ENCODE results near the gene CRADD.
"Not testable (repeated sequence)": the region's sequence is repeated elsewhere in the genome, so short reads cannot be mapped to it uniquely, and the experiment has no call there.

CRADD gene

GRCh38 chr12:93737457-93738198 is 60.5 kb downstream of the CRADD start:
- DNase-seq (ENCODE audit: low spot score): no peak

GRCh38 chr12:93738199-93739058 is 61.3 kb downstream of the CRADD start:
- no peak for DNase-seq (ENCODE audit: low spot score)

GRCh38 chr12:93740751-93741150 is 63.6 kb downstream of the CRADD start:
- DNase-seq (ENCODE audit: low spot score): no peak

GRCh38 chr12:93741659-93742109 is 64.5 kb downstream of the CRADD start:
- DNase-seq (ENCODE audit: low spot score): no peak

GRCh38 chr12:93742110-93742934 is 65.1 kb downstream of the CRADD start:
- no peak for DNase-seq (ENCODE audit: low spot score)

GRCh38 chr12:93743229-93743998 is 66.2 kb downstream of the CRADD start:
- no peak for DNase-seq (ENCODE audit: low spot score)

- no peak for DNase-seq (ENCODE audit: low spot score)
These were observed 67.0 kb downstream of the CRADD start for GRCh38 chr12:93743999-93744689.

GRCh38 chr12:93745286-93745685 is 68.1 kb downstream of the CRADD start:
- DNase-seq (ENCODE audit: low spot score): no peak

- DNase-seq (ENCODE audit: low spot score): no peak
These were observed 69.5 kb downstream of the CRADD start for GRCh38 chr12:93746572-93747168.

- DNase-seq (ENCODE audit: low spot score): no peak
These were observed 71.7 kb downstream of the CRADD start for GRCh38 chr12:93748672-93749383.

GRCh38 chr12:93749515-93749914 is 72.3 kb downstream of the CRADD start:
- no peak for DNase-seq (ENCODE audit: low spot score)

- DNase-seq (ENCODE audit: low spot score): no peak
These were observed 72.9 kb downstream of the CRADD start for GRCh38 chr12:93750056-93750455.

GRCh38 chr12:93751864-93752610 is 74.9 kb downstream of the CRADD start:
- no peak for DNase-seq (ENCODE audit: low spot score)

- DNase-seq (ENCODE audit: low spot score): no peak
These were observed 76.1 kb downstream of the CRADD start for GRCh38 chr12:93753285-93753684.

- no peak for DNase-seq (ENCODE audit: low spot score)
These were observed 76.8 kb downstream of the CRADD start for GRCh38 chr12:93753838-93754429.

- not testable (repeated sequence) for DNase-seq (ENCODE audit: low spot score)
These were observed 77.7 kb downstream of the CRADD start for GRCh38 chr12:93754859-93755258.

- no peak for DNase-seq (ENCODE audit: low spot score)
These were observed 79.1 kb downstream of the CRADD start for GRCh38 chr12:93756288-93756687.

GRCh38 chr12:93757792-93758694 is 80.9 kb downstream of the CRADD start:
- DNase-seq (ENCODE audit: low spot score): no peak
